HCT116 (cell line): ENCODE data around the gene GMCL1. TPM values are rescaled to one million over a fixed set of nuclear protein-coding genes. Genes with fewer than 3 reads are reported as not detected.

Experiments used
- ATAC-seq: fragments of 200-7000 bp; cut with Tn5 transposase; 2 replicates; pipeline ENCODE4 v1.9.1; 2020; ENCODE audit warnings: mild to moderate bottlenecking, moderate library complexity
- BruUV-seq: library from RNA; stranded (reverse); fragments of 400-500 nt; replicated peaks from 2 replicates; lab custom pipeline; 2021; lab: Mats Ljungman, UMichigan
- CTCF ChIA-PET: fragments of 300-600 bp; sonication (Branson Sonifier 250); formaldehyde crosslinking; loops from one replicate; lab custom pipeline; 2021; ENCODE audit warnings: antibody characterized with exemption; lab: Charles Lee
- POLR2A ChIA-PET: fragments of 300-600, 350-600 bp; sonication (Branson Sonifier 250); formaldehyde crosslinking; loops from one replicate; lab custom pipeline; 2021; ENCODE audit warnings: antibody characterized with exemption; lab: Charles Lee
- RAD21 ChIA-PET, 2 experiments: fragments of 300-600 bp; sonication (Branson Sonifier 250); formaldehyde crosslinking; loops; one replicate each; lab custom pipeline; 2023; ENCODE audit warnings: low total read pairs in 2 of 2; ENCODE audit not compliant: uncharacterized antibody in 2 of 2, unreplicated experiment in 2 of 2, low non-redundant PET in 1 of 2; lab: Charles Lee
- DNase-seq: peaks from one replicate; pipeline ENCODE4 v3.0.0-alpha.2; 2010; ENCODE audit warnings: low read depth, low spot score
- H2AFZ ChIP-seq: fragments of 200-600 bp; shearing (Covaris generic), sonication (generic); 2 replicates; pipeline ENCODE4 v1.6.1; 2017; ENCODE audit warnings: low read depth, mixed run types, mixed read lengths, antibody characterized with exemption, low read length; ENCODE audit not compliant: poor library complexity, severe bottlenecking
- H3K27ac ChIP-seq: 2 replicates; pipeline ENCODE4 v1.5.1; 2012; ENCODE audit warnings: low read depth, low read length
- H3K27me3 ChIP-seq: fragments of 200-600 bp; sonication (generic); 2 replicates; pipeline ENCODE4 v1.6.1; 2016; ENCODE audit warnings: mixed run types, low read length, mixed read lengths; ENCODE audit not compliant: insufficient read depth
- H3K36me3 ChIP-seq, 2 experiments: fragments of 200-500 bp in 1 of 2; fragments of 200-600 bp in 1 of 2; sonication (Bioruptor generic) in 1 of 2; sonication (generic) in 1 of 2; 2 replicates each; pipeline versions ENCODE4 v1.5.1 to v1.6.1; 2014 to 2016; ENCODE audit warnings: low read length in 2 of 2, inconsistent platforms in 1 of 2, mixed read lengths in 1 of 2, mixed run types in 1 of 2; ENCODE audit not compliant: insufficient read depth in 2 of 2, control insufficient read depth in 1 of 2
- H3K4me1 ChIP-seq, 2 experiments: fragments of 200-600 bp in 1 of 2; sonication (generic) in 1 of 2; 2 replicates each; pipeline versions ENCODE4 v1.5.1 to v1.6.1; 2012 to 2017; ENCODE audit warnings: low read length in 2 of 2, inconsistent platforms in 1 of 2, mild to moderate bottlenecking in 1 of 2, mixed read lengths in 1 of 2, mixed run types in 1 of 2, moderate library complexity in 1 of 2; ENCODE audit not compliant: insufficient read depth in 2 of 2, control insufficient read depth in 1 of 2
- H3K4me2 ChIP-seq: fragments of 200-600 bp; sonication (generic); 2 replicates; pipeline ENCODE4 v1.6.1; 2017; ENCODE audit warnings: mixed run types, low read length, mixed read lengths
- H3K4me3 ChIP-seq, 2 experiments: fragments of 200-600 bp in 1 of 2; sonication (generic) in 1 of 2; replicated peaks in 1 of 2; 2 replicates each; pipeline ENCODE4 v1.5.1; 2011 to 2016; ENCODE audit warnings: low read length in 2 of 2, control low read depth in 1 of 2, low read depth in 1 of 2, mild to moderate bottlenecking in 1 of 2, mixed read lengths in 1 of 2, mixed run types in 1 of 2
- H3K79me2 ChIP-seq: fragments of 200-600 bp; sonication (generic); 2 replicates; pipeline ENCODE4 v1.6.1; 2017; ENCODE audit warnings: mild to moderate bottlenecking, mixed run types, low read length, moderate library complexity, mixed read lengths; ENCODE audit not compliant: insufficient read depth
- H3K9ac ChIP-seq: fragments of 200-600 bp; sonication (generic); 2 replicates; pipeline ENCODE4 v1.6.1; 2016; ENCODE audit warnings: low read length, mixed read lengths
- H3K9me2 ChIP-seq: fragments of 200-600 bp; sonication (generic), shearing (Covaris generic); 2 replicates; pipeline ENCODE4 v1.6.1; 2017; ENCODE audit warnings: mixed run types, mild to moderate bottlenecking, moderate library complexity; ENCODE audit not compliant: insufficient read depth
- H3K9me3 ChIP-seq, 2 experiments: fragments of 200-500 bp in 1 of 2; fragments of 200-600 bp in 1 of 2; sonication (Bioruptor generic) in 1 of 2; sonication (generic) in 1 of 2; 2 replicates each; pipeline ENCODE4 v1.6.1; 2014 to 2017; ENCODE audit warnings: low read length in 2 of 2, mixed read lengths in 2 of 2, inconsistent platforms in 1 of 2, low read depth in 1 of 2, mild to moderate bottlenecking in 1 of 2, mixed run types in 1 of 2, moderate library complexity in 1 of 2; ENCODE audit not compliant: control insufficient read depth in 1 of 2, insufficient read depth in 1 of 2
- H4K20me1 ChIP-seq: fragments of 200-600 bp; sonication (generic), shearing (Covaris generic); 2 replicates; pipeline ENCODE4 v1.6.1; 2017; ENCODE audit warnings: mixed run types, mild to moderate bottlenecking, moderate library complexity; ENCODE audit not compliant: insufficient read depth
- ATF3 ChIP-seq: IDR thresholded peaks from 2 replicates; pipeline ENCODE4 v1.6.1; 2012
- CBX3 ChIP-seq: IDR thresholded peaks from 2 replicates; pipeline ENCODE4 v1.6.1; 2012; ENCODE audit warnings: low read depth
- EZH2 ChIP-seq: fragments of 200-600 bp; sonication (generic); IDR thresholded peaks from 2 replicates; pipeline ENCODE4 v1.6.1; 2017; ENCODE audit warnings: antibody characterized with exemption, mixed run types
- POLR2AphosphoS5 ChIP-seq: IDR thresholded peaks from 2 replicates; pipeline ENCODE4 v1.6.1; 2011; ENCODE audit warnings: mild to moderate bottlenecking, low read depth, low read length, moderate library complexity
- REST ChIP-seq: IDR thresholded peaks from 2 replicates; pipeline ENCODE4 v1.6.1; 2012; ENCODE audit warnings: low read depth
- SIN3A ChIP-seq: IDR thresholded peaks from 2 replicates; pipeline ENCODE4 v1.6.1; 2012; ENCODE audit warnings: low read depth
- SP1 ChIP-seq: IDR thresholded peaks from 2 replicates; pipeline ENCODE4 v1.6.1; 2012; ENCODE audit warnings: low read depth
- SRF ChIP-seq: IDR thresholded peaks from 2 replicates; pipeline ENCODE4 v1.6.1; 2012; ENCODE audit warnings: low read depth
- TCF7L2 ChIP-seq: IDR thresholded peaks from 2 replicates; pipeline ENCODE4 v1.7.0; 2011; ENCODE audit warnings: borderline replicate concordance, inconsistent platforms; ENCODE audit not compliant: insufficient read depth, insufficient read length; ENCODE audit errors: extremely low read depth
- ZBTB33 ChIP-seq: IDR thresholded peaks from 2 replicates; pipeline ENCODE4 v1.6.1; 2011; ENCODE audit warnings: mild to moderate bottlenecking, low read length, moderate library complexity; ENCODE audit not compliant: insufficient replicate concordance; ENCODE audit errors: extremely low read depth
- intact Hi-C: fragments of 100-400 bp; cut with micrococcal nuclease; formaldehyde crosslinking; loops from 2 replicates; pipeline ENCODE4 v1.10.0; 2022
- total RNA-seq: library from RNA; stranded (reverse); gene quantifications from one replicate; pipeline ENCODE4 v1.2.1, GENCODE V29; 2021; ENCODE audit not compliant: unreplicated experiment

Gene GMCL1
- total RNA-seq, 1 experiment from 2014 or later, result 16.7 TPM

GRCh38 chr2:69836316-69836715 is 6.9 kb downstream of the GMCL1 start:
- Histone ChIP-seq H3K4me1 (peaks cover 0 to 2% of the 10 kb centered on the region in 2 experiments; a peak in 1 of 4 replicates), H3K36me3 (peaks cover 0 to 3% of the 10 kb centered on the region in 2 experiments; a peak in 2 of 4 replicates), H3K27ac (no peak overlapping the region), H3K4me2 (no peak overlapping the region), H3K9ac (no peak overlapping the region), H3K4me3 (no peak overlapping the region), H3K9me3 (no peaks in the 10 kb centered on the region), H2AFZ (no peak overlapping the region), H3K27me3 (no peaks in the 10 kb centered on the region), H4K20me1 (no peaks in the 10 kb centered on the region), H3K9me2 (no peaks in the 10 kb centered on the region), H3K79me2 (peaks cover 48% of the 10 kb centered on the region)
- no TSS peak for BruUV-seq
- no peak for DNase-seq
- no peak for ATAC-seq
- intact Hi-C loops, result no loop called here
- POLR2A ChIA-PET, result no interaction called here
- CTCF ChIA-PET, result no interaction called here
- TF ChIP-seq SP1 (no peak), CBX3 (no peak), POLR2AphosphoS5 (no peak), REST (no peak)
- RAD21 ChIA-PET, result no interaction called here

- ChIA-PET CTCF (no interaction called here), POLR2A (no interaction called here), RAD21 (no interaction called here)
- no peaks in the 10 kb centered on the region for H3K27me3 ChIP-seq
- no peaks in the 10 kb centered on the region for H3K4me1 ChIP-seq
- no peak overlapping the region for H2AFZ ChIP-seq
- H3K27ac ChIP-seq, result no peak overlapping the region
- no peak overlapping the region for H3K9ac ChIP-seq
- intact Hi-C loops, result no loop called here
- no peaks in the 10 kb centered on the region; a peak in 2 of 4 replicates for H3K36me3 ChIP-seq
- no peaks in the 10 kb centered on the region for H3K9me2 ChIP-seq
- peaks cover 35% of the 10 kb centered on the region for H3K79me2 ChIP-seq
- DNase-seq (no peak), ATAC-seq (no peak)
- TF ChIP-seq SIN3A (no peak), TCF7L2 (no peak), EZH2 (no peak), ATF3 (no peak), ZBTB33 (no peak), CBX3 (no peak), SRF (no peak)
- no peak overlapping the region for H3K4me3 ChIP-seq
- H4K20me1 ChIP-seq, result no peaks in the 10 kb centered on the region
- no peaks in the 10 kb centered on the region for H3K9me3 ChIP-seq
- no peak overlapping the region for H3K4me2 ChIP-seq
- BruUV-seq, result no TSS peak
These were observed 8.1 kb downstream of the GMCL1 start for GRCh38 chr2:69837533-69837932.
